B cell (primary cell): Measurements from ENCODE around the gene TGM6. TPM values are rescaled to one million over a fixed set of nuclear protein-coding genes. Genes with fewer than 3 reads are reported as not detected.
A peak's percentile ranks its signal among the peaks of the same experiment; 100 is the strongest.

Experiments
- ATAC-seq: fragments of 200-7000 bp; cut with Tn5 transposase; one replicate; pipeline ENCODE4 v1.10.0; 2021; ENCODE audit warnings: low read depth, mild to moderate bottlenecking, moderate number of reproducible peaks, moderate library complexity
- CTCF ChIA-PET: fragments of 350-600 bp; sonication (Branson Sonifier 250); formaldehyde crosslinking; loops from one replicate; lab custom pipeline; 2021; ENCODE audit warnings: antibody characterized with exemption, inconsistent platforms; lab: Charles Lee
- POLR2A ChIA-PET: fragments of 350-600 bp; sonication (Branson Sonifier 250); formaldehyde crosslinking; loops from one replicate; lab custom pipeline; 2021; ENCODE audit warnings: antibody characterized with exemption; lab: Charles Lee
- DNase-seq: peaks from one replicate; pipeline ENCODE4 v3.0.0; 2013
- H2AFZ ChIP-seq: 2 replicates; pipeline ENCODE4 v1.6.1; 2012; ENCODE audit warnings: mild to moderate bottlenecking, low read depth, low read length; ENCODE audit not compliant: insufficient read depth, poor library complexity, severe bottlenecking
- H3K27ac ChIP-seq, 2 donors: 1 replicate in 1 of 2; 2 replicates in 1 of 2; pipeline ENCODE4 v1.5.1; 2012 to 2013; ENCODE audit warnings: low read length in 2 of 2, mild to moderate bottlenecking in 2 of 2, moderate library complexity in 1 of 2
- H3K27me3 ChIP-seq, 4 experiments: fragments of 200-600 bp in 1 of 4; sonication (generic) in 1 of 4; replicated peaks in 1 of 4; 1 replicate in 2 of 4; 2 replicates in 2 of 4; pipeline versions ENCODE4 v1.6.1 to v1.7.0; 2013 to 2016; ENCODE audit warnings: low read length in 3 of 4, mild to moderate bottlenecking in 2 of 4, mixed read lengths in 1 of 4, moderate library complexity in 1 of 4; ENCODE audit not compliant: insufficient read depth in 4 of 4, control insufficient read depth in 3 of 4; ENCODE audit errors: control extremely low read depth in 1 of 4
- H3K36me3 ChIP-seq, 2 experiments: replicated peaks in 1 of 2; 1 replicate in 1 of 2; 2 replicates in 1 of 2; pipeline versions ENCODE4 v1.6.1 to v1.7.1; 2013; ENCODE audit warnings: low read length in 1 of 2; ENCODE audit not compliant: insufficient read depth in 2 of 2, control insufficient read depth in 1 of 2; ENCODE audit errors: control extremely low read depth in 1 of 2, extremely low read depth in 1 of 2
- H3K4me1 ChIP-seq, 2 donors: fragments of 200-600 bp in 1 of 2; sonication (generic) in 1 of 2; 1 replicate in 1 of 2; 2 replicates in 1 of 2; pipeline versions ENCODE4 v1.5.1 to v1.6.1; 2013 to 2017; ENCODE audit warnings: low read length in 2 of 2; ENCODE audit not compliant: control insufficient read depth in 2 of 2, insufficient read depth in 2 of 2
- H3K4me2 ChIP-seq: replicated peaks from 2 replicates; pipeline ENCODE3; 2012; ENCODE audit warnings: mild to moderate bottlenecking, low read depth, low read length; ENCODE audit not compliant: poor library complexity, severe bottlenecking
- H3K4me3 ChIP-seq, 5 experiments: fragments of 200-600 bp in 1 of 5; sonication (generic) in 1 of 5; 1 replicate in 3 of 5; 2 replicates in 2 of 5; pipeline versions ENCODE4 v1.5.1 to v1.7.0; 2011 to 2016; ENCODE audit warnings: low read length in 4 of 5, mild to moderate bottlenecking in 4 of 5, low read depth in 2 of 5, control low read depth in 1 of 5, moderate library complexity in 1 of 5; ENCODE audit not compliant: insufficient read depth in 1 of 5; ENCODE audit errors: control extremely low read depth in 1 of 5, extremely low read depth in 1 of 5
- H3K79me2 ChIP-seq: fragments of 200-600 bp; sonication (generic); one replicate; pipeline ENCODE4 v1.6.0; 2016; ENCODE audit warnings: low read length; ENCODE audit not compliant: control insufficient read depth, insufficient read depth
- H3K9ac ChIP-seq: fragments of 200-600 bp; sonication (generic); 2 replicates; pipeline ENCODE4 v1.6.1; 2017; ENCODE audit warnings: mild to moderate bottlenecking, low read length, moderate library complexity
- H3K9me3 ChIP-seq, 3 donors: one replicate each; pipeline versions ENCODE4 v1.6.1 to v1.7.1; 2013; ENCODE audit warnings: low read length in 2 of 3; ENCODE audit not compliant: control insufficient read depth in 2 of 3, insufficient read depth in 1 of 3; ENCODE audit errors: control extremely low read depth in 1 of 3
- H4K20me1 ChIP-seq: 2 replicates; pipeline ENCODE4 v1.6.0; 2012; ENCODE audit warnings: mild to moderate bottlenecking, low read length; ENCODE audit not compliant: insufficient read depth, control insufficient read depth, poor library complexity, severe bottlenecking
- H3K27ac Mint-ChIP-seq: one replicate; pipeline ENCODE4 v1.8.0; 2021; ENCODE audit warnings: mixed read lengths
- H3K27me3 Mint-ChIP-seq: one replicate; pipeline ENCODE4 v1.8.0; 2021; ENCODE audit warnings: mixed read lengths
- H3K4me1 Mint-ChIP-seq: one replicate; pipeline ENCODE4 v1.8.0; 2021; ENCODE audit warnings: mixed read lengths
- H3K4me3 Mint-ChIP-seq: one replicate; pipeline ENCODE4 v1.8.0; 2021; ENCODE audit warnings: mixed read lengths
- H3K9me3 Mint-ChIP-seq: one replicate; pipeline ENCODE4 v1.8.0; 2022; ENCODE audit warnings: mixed read lengths; ENCODE audit not compliant: insufficient read depth
- EZH2 ChIP-seq: IDR thresholded peaks from 2 replicates; pipeline ENCODE4 v1.6.1; 2012; ENCODE audit warnings: borderline replicate concordance, low read depth, mild to moderate bottlenecking, moderate library complexity, low read length; ENCODE audit not compliant: insufficient read depth, poor library complexity, severe bottlenecking
- WGBS: methylation state at CpG from one replicate; pipeline ENCODE4 v1.1.5; 2013; ENCODE audit warnings: missing lambda C conversion rate; ENCODE audit not compliant: insufficient coverage; 5-methylcytosine and 5-hydroxymethylcytosine counted together
- intact Hi-C: fragments of 100-400 bp; cut with micrococcal nuclease; formaldehyde crosslinking; loops from one replicate; pipeline ENCODE4 v1.10.0; 2022
- polyA plus RNA-seq: library from polyadenylated mRNA; depleted of rRNA; stranded (reverse); fragments of >200 nt; gene quantifications from 2 replicates; pipeline ENCODE4 v1.2.3, GENCODE V29; 2012
- total RNA-seq, 2 donors: library from RNA; stranded (reverse); fragments of 120-200 nt in 1 of 2; gene quantifications; 1 replicate in 1 of 2; 2 replicates in 1 of 2; pipeline versions ENCODE4 v1.2.3 to v1.2.4, GENCODE V29; 2013 to 2022
- TF ChIP-seq, protein P1 (sequence below): fragments of 200-600 bp; IDR thresholded peaks from one replicate; pipeline ENCODE4 v1.8.0; 2022; ENCODE audit warnings: antibody characterized with exemption, mild to moderate bottlenecking

TGM6 gene
- total and polyA plus RNA-seq, 2 donors (not counting 1 experiment from before 2014, with no cell fraction given), result not detected

- intact Hi-C loops, result no loop called here
Measured at GRCh38 chr20:2401527-2401926, 20.8 kb downstream of the TGM6 start.

GRCh38 chr20:2402271-2402980, 21.7 kb downstream of the TGM6 start:
- DNase-seq (no peak), ATAC-seq (no peak)
- H3K4me1 Mint-ChIP-seq, result no peaks in the 10 kb centered on the region
- Histone ChIP-seq H3K4me3 (no peak overlapping the region), H3K4me1 (no peaks in the 10 kb centered on the region), H4K20me1 (no peaks in the 10 kb centered on the region), H3K79me2 (no peaks in the 10 kb centered on the region), H3K9ac (no peak overlapping the region), H3K9me3 (peaks cover 0 to 7% (median 1%) of the 10 kb centered on the region in 3 donors), H3K27me3 (peaks cover 0 to 10% (median 2%) of the 10 kb centered on the region in 4 experiments), H3K4me2 (no peak overlapping the region), H3K27ac (no peak overlapping the region), H2AFZ (no peak overlapping the region), H3K36me3 (no peaks in the 10 kb centered on the region)
- peaks cover 17% of the 10 kb centered on the region for H3K27me3 Mint-ChIP-seq
- no peak for TF ChIP-seq EZH2
- TF ChIP-seq, protein P1, sequence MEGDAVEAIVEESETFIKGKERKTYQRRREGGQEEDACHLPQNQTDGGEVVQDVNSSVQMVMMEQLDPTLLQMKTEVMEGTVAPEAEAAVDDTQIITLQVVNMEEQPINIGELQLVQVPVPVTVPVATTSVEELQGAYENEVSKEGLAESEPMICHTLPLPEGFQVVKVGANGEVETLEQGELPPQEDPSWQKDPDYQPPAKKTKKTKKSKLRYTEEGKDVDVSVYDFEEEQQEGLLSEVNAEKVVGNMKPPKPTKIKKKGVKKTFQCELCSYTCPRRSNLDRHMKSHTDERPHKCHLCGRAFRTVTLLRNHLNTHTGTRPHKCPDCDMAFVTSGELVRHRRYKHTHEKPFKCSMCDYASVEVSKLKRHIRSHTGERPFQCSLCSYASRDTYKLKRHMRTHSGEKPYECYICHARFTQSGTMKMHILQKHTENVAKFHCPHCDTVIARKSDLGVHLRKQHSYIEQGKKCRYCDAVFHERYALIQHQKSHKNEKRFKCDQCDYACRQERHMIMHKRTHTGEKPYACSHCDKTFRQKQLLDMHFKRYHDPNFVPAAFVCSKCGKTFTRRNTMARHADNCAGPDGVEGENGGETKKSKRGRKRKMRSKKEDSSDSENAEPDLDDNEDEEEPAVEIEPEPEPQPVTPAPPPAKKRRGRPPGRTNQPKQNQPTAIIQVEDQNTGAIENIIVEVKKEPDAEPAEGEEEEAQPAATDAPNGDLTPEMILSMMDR, result peak; percentile 8
- H3K9me3 Mint-ChIP-seq, result no peaks in the 10 kb centered on the region
- intact Hi-C loops, result loop anchor here (1.0 kb wide), 1 partner anchor 195 kb away; no protein-coding TSS in a partner anchor
- ChIA-PET POLR2A (no interaction called here), CTCF (interaction anchor here (1.6 kb wide), 1 partner anchor 195 kb away, joined by 5 read pairs; no protein-coding TSS in a partner anchor)
- no peak overlapping the region for H3K27ac Mint-ChIP-seq
- 78% methylated on average over 7 of the region's 7 CpGs for WGBS
- no peak overlapping the region for H3K4me3 Mint-ChIP-seq

More at GRCh38 chr20:2401527-2401926, 20.8 kb downstream of the TGM6 start:
- Mint-ChIP-seq H3K4me3 (no peak overlapping the region), H3K27me3 (peaks cover 13% of the 10 kb centered on the region), H3K9me3 (no peaks in the 10 kb centered on the region), H3K27ac (no peak overlapping the region), H3K4me1 (no peaks in the 10 kb centered on the region)
- Histone ChIP-seq H3K4me1 (no peaks in the 10 kb centered on the region), H4K20me1 (no peaks in the 10 kb centered on the region), H2AFZ (no peak overlapping the region), H3K9ac (no peak overlapping the region), H3K4me3 (no peak overlapping the region), H3K36me3 (no peaks in the 10 kb centered on the region), H3K27me3 (peaks cover 0 to 7% (median 2%) of the 10 kb centered on the region in 4 experiments), H3K9me3 (peaks cover 0 to 7% (median 1%) of the 10 kb centered on the region in 3 donors), H3K79me2 (no peaks in the 10 kb centered on the region), H3K4me2 (no peak overlapping the region), H3K27ac (no peak overlapping the region)
- DNase-seq (no peak), ATAC-seq (no peak)
- CTCF ChIA-PET, result interaction anchor here (1.6 kb wide), 1 partner anchor 194 kb away, joined by 5 read pairs; no protein-coding TSS in a partner anchor
- no peak for TF ChIP-seq EZH2
- TF ChIP-seq, protein P1, result no peak
- WGBS, result no CpG with 5 or more reads among the region's 2 CpGs
- POLR2A ChIA-PET, result no interaction called here
